ENCODE results near the gene ECSIT.
"Not testable (repeated sequence)": the region's sequence is repeated elsewhere in the genome, so short reads cannot be mapped to it uniquely, and the experiment has no call there.

Gene ECSIT

GRCh38 chr19:11566164-11566563 is 37.2 kb upstream of the ECSIT start:
- H3K4me1 ChIP-seq (ENCODE audit: insufficient read depth, low read length, poor library complexity, severe bottlenecking), result peaks cover 4% of the 10 kb centered on the region
- no peak overlapping the region for H3K4me2 ChIP-seq (ENCODE audit: low read depth, low read length, poor library complexity, severe bottlenecking)
- no peaks in the 10 kb centered on the region for H3F3A ChIP-seq (ENCODE audit: low read depth)
- H2AFZ ChIP-seq (ENCODE audit: low read length), result no peak overlapping the region
- H4K20me1 ChIP-seq (ENCODE audit: insufficient read depth, low read length, poor library complexity, severe bottlenecking), result no peaks in the 10 kb centered on the region
- no peaks in the 10 kb centered on the region for H3K9me2 ChIP-seq (replicated peaks; ENCODE audit: low read depth, low read length)
- no peaks in the 10 kb centered on the region for H3K9me3 ChIP-seq (ENCODE audit: insufficient read depth, low read depth, low read length)
- no peaks in the 10 kb centered on the region for H3K27me3 ChIP-seq (ENCODE audit: insufficient read depth, low read length, poor library complexity, severe bottlenecking)
- no peak overlapping the region for H3K9ac ChIP-seq (ENCODE audit: low read depth, low read length, poor library complexity, severe bottlenecking)
- no peaks in the 10 kb centered on the region for H3K36me3 ChIP-seq (ENCODE audit: insufficient read depth, low read length)
- H3K79me2 ChIP-seq (ENCODE audit: insufficient read depth, low read length), result no peaks in the 10 kb centered on the region
- TF ChIP-seq EZH2phosphoT487 (IDR thresholded peaks at IDR 0.05; ENCODE audit: borderline replicate concordance) (no peak), CTCF (conservative IDR thresholded peaks at IDR 0.05; ENCODE audit: low read length) (no peak)
- H3K4me3 ChIP-seq (ENCODE audit: low read length, poor library complexity, severe bottlenecking), result no peak overlapping the region

GRCh38 chr19:11565649-11565980 is 36.7 kb upstream of the ECSIT start:
- H3K9ac ChIP-seq (ENCODE audit: low read depth, low read length, poor library complexity, severe bottlenecking); H3K4me2 ChIP-seq (ENCODE audit: low read depth, low read length, poor library complexity, severe bottlenecking); H4K20me1 ChIP-seq (ENCODE audit: insufficient read depth, low read length, poor library complexity, severe bottlenecking); H3K9me3 ChIP-seq (ENCODE audit: insufficient read depth, low read depth, low read length); H3K4me1 ChIP-seq (ENCODE audit: insufficient read depth, low read length, poor library complexity, severe bottlenecking); H3K36me3 ChIP-seq (ENCODE audit: insufficient read depth, low read length); H3F3A ChIP-seq (ENCODE audit: low read depth); H3K27me3 ChIP-seq (ENCODE audit: insufficient read depth, low read length, poor library complexity, severe bottlenecking); H3K79me2 ChIP-seq (ENCODE audit: insufficient read depth, low read length); H3K9me2 ChIP-seq (replicated peaks; ENCODE audit: low read depth, low read length); H3K4me3 ChIP-seq (ENCODE audit: low read length, poor library complexity, severe bottlenecking); H2AFZ ChIP-seq (ENCODE audit: low read length): not testable (repeated sequence)

- not testable (repeated sequence) for H3F3A ChIP-seq (ENCODE audit: low read depth); H3K4me1 ChIP-seq (ENCODE audit: insufficient read depth, low read length, poor library complexity, severe bottlenecking); H3K27me3 ChIP-seq (ENCODE audit: insufficient read depth, low read length, poor library complexity, severe bottlenecking); H3K9ac ChIP-seq (ENCODE audit: low read depth, low read length, poor library complexity, severe bottlenecking); H3K36me3 ChIP-seq (ENCODE audit: insufficient read depth, low read length); H2AFZ ChIP-seq (ENCODE audit: low read length); H3K4me3 ChIP-seq (ENCODE audit: low read length, poor library complexity, severe bottlenecking); H3K9me3 ChIP-seq (ENCODE audit: insufficient read depth, low read depth, low read length); H4K20me1 ChIP-seq (ENCODE audit: insufficient read depth, low read length, poor library complexity, severe bottlenecking); H3K4me2 ChIP-seq (ENCODE audit: low read depth, low read length, poor library complexity, severe bottlenecking); H3K9me2 ChIP-seq (replicated peaks; ENCODE audit: low read depth, low read length); H3K79me2 ChIP-seq (ENCODE audit: insufficient read depth, low read length)
These were observed 35.3 kb upstream of the ECSIT start for GRCh38 chr19:11564082-11564807.

- H3F3A ChIP-seq (ENCODE audit: low read depth), result no peaks in the 10 kb centered on the region
- H3K4me3 ChIP-seq (ENCODE audit: low read length, poor library complexity, severe bottlenecking), result no peak overlapping the region
- no peaks in the 10 kb centered on the region for H3K27me3 ChIP-seq (ENCODE audit: insufficient read depth, low read length, poor library complexity, severe bottlenecking)
- peaks cover 4% of the 10 kb centered on the region for H3K4me1 ChIP-seq (ENCODE audit: insufficient read depth, low read length, poor library complexity, severe bottlenecking)
- no peak overlapping the region for H3K4me2 ChIP-seq (ENCODE audit: low read depth, low read length, poor library complexity, severe bottlenecking)
- peaks cover 4% of the 10 kb centered on the region; the same call in 1 of the 2 replicates for H3K79me2 ChIP-seq (ENCODE audit: insufficient read depth, low read length)
- no peak overlapping the region; the same call in 1 of the 2 replicates for H2AFZ ChIP-seq (ENCODE audit: low read length)
- no peak for TF ChIP-seq EZH2phosphoT487 (IDR thresholded peaks at IDR 0.05; ENCODE audit: borderline replicate concordance)
- TF ChIP-seq CTCF (conservative IDR thresholded peaks at IDR 0.05; ENCODE audit: low read length), result no peak
- H3K9me2 ChIP-seq (replicated peaks; ENCODE audit: low read depth, low read length), result no peaks in the 10 kb centered on the region
- H3K9me3 ChIP-seq (ENCODE audit: insufficient read depth, low read depth, low read length), result no peaks in the 10 kb centered on the region
- no peaks in the 10 kb centered on the region for H3K36me3 ChIP-seq (ENCODE audit: insufficient read depth, low read length)
- H3K9ac ChIP-seq (ENCODE audit: low read depth, low read length, poor library complexity, severe bottlenecking), result no peak overlapping the region
- H4K20me1 ChIP-seq (ENCODE audit: insufficient read depth, low read length, poor library complexity, severe bottlenecking), result peaks cover 4% of the 10 kb centered on the region
These were observed 34.6 kb upstream of the ECSIT start for GRCh38 chr19:11563532-11563931.

All from Loucy (cell line).